Omental fat pad (tissue), 4 donors: ENCODE data around the gene PODXL2. TPM values are rescaled to one million over a fixed set of nuclear protein-coding genes. Genes with fewer than 3 reads are reported as not detected.
A peak's percentile ranks its signal among the peaks of the same experiment; 100 is the strongest.

Experiments used
- ATAC-seq: fragments of 150-250 bp; one replicate; pipeline ENCODE4 v1.9.1; 2016; ENCODE audit warnings: mild to moderate bottlenecking, moderate library complexity; ENCODE audit not compliant: low FRiP score
- DNase-seq: peaks from one replicate; pipeline ENCODE4 v3.0.0-alpha.2; 2019; ENCODE audit warnings: low spot score
- total RNA-seq, 4 donors: library from RNA; depleted of rRNA; stranded (reverse); fragments of >200 nt; gene quantifications; one replicate each; pipeline ENCODE4 v1.1.0, GENCODE V29; 2016
- TF ChIP-seq, protein P1 (sequence below), 3 donors: fragments of 450-650 bp; IDR thresholded peaks; one replicate each; pipeline ENCODE4 v1.5.1; 2016 to 2017; ENCODE audit warnings: antibody characterized with exemption in 3 of 3, mild to moderate bottlenecking in 3 of 3, moderate library complexity in 2 of 3

The PODXL2 gene
- total RNA-seq, 4 donors from 2014 or later, result 1.7 to 6.3 (median 2.9) TPM

DNA sequence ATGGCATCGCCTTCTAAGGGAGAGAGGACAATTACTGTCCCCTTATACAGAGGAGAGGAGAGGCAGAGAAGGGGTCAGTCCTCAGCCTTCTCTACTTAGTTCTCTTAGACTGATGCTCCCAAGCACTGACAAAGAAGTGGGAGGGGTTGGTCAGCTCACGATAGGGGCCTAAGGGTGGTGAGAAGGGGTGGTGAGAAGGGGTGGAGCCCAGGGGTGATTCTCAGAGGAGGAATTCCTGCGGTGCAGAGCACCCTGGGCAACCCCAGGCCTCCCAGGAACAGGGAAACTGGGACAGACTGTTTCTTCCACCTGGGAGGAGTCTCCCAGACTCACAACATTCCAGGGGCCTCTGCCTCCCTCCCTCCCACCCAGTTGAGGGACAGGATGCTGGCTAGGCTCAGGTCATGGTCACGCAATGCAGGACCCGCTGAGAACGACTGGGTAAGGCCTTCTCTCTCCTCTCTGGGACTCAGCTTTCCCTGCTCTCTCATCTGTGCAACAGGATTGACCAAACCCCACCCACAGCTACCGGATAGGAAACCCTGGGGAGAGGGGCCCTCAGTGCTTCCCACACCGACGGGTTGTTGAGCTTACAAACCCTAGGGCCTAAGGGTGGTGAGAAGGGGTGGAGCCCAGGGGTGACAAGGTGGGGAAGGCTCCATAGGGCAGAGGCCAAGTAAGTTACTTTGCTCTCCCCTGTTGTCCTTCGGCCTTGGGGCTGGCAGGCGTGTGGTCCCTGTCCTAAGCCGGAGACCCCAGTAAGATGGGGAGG lies 40.0 kb upstream of the PODXL2 start:
- ATAC-seq (no peak), DNase-seq (no peak)
- TF ChIP-seq, protein P1, sequence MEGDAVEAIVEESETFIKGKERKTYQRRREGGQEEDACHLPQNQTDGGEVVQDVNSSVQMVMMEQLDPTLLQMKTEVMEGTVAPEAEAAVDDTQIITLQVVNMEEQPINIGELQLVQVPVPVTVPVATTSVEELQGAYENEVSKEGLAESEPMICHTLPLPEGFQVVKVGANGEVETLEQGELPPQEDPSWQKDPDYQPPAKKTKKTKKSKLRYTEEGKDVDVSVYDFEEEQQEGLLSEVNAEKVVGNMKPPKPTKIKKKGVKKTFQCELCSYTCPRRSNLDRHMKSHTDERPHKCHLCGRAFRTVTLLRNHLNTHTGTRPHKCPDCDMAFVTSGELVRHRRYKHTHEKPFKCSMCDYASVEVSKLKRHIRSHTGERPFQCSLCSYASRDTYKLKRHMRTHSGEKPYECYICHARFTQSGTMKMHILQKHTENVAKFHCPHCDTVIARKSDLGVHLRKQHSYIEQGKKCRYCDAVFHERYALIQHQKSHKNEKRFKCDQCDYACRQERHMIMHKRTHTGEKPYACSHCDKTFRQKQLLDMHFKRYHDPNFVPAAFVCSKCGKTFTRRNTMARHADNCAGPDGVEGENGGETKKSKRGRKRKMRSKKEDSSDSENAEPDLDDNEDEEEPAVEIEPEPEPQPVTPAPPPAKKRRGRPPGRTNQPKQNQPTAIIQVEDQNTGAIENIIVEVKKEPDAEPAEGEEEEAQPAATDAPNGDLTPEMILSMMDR (IDR thresholded peaks at IDR 0.05), result no peak

DNA sequence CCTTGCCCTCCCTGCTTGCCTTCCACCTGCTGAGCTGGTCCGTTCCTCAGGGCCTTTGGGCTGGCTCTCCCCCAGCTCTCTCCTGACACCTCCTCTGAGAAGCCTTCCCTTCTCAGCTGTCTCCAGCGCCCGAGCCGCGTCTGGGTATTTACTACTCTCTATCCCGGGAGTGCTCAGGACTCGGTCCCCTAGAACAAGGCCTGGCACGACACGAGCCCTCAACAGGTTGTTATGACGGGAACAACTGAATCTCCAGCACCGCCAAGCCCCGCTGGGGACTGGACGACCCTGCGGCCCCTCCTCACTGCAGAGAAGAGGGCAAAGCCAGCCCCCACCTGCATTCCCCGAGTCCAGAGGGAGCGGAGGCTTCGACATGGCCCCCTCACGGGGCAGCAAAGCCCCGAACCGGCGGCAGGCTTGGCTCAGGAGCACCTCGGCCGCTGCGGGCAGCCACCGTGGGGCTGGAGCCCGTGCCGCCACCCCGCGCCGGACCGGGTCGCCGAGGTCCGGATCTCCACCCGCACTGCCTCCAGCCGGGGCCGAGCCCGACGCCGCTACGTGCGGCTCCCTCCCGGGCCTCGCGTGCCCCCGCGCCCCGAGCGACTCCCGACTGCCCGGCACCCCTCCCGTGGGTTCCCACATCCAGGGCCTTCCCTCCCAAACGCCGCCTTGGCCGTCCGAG lies 39.2 kb upstream of the PODXL2 start:
- TF ChIP-seq, protein P1 (IDR thresholded peaks at IDR 0.05), result no peak
- DNase-seq (no peak), ATAC-seq (peak; percentile 12)

DNA sequence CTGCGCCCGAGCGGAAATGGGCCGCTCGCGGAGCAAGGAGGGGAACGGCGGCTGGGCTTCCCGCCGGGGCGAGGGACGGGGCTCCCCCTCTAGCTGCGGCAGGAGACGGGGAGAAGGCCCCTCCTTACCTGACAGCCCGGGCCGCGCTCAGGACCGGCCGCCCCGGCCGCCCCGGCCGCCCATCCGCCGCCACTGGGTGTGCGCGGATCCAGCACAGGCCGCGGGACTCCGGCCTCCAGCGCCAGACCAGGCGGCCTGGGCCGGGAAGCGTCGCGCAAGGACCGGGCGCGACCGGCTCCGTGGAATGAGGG lies 38.7 kb upstream of the PODXL2 start:
- TF ChIP-seq, protein P1 (IDR thresholded peaks at IDR 0.05), result no peak
- peak; percentile 69 for ATAC-seq
- DNase-seq, result no peak

DNA sequence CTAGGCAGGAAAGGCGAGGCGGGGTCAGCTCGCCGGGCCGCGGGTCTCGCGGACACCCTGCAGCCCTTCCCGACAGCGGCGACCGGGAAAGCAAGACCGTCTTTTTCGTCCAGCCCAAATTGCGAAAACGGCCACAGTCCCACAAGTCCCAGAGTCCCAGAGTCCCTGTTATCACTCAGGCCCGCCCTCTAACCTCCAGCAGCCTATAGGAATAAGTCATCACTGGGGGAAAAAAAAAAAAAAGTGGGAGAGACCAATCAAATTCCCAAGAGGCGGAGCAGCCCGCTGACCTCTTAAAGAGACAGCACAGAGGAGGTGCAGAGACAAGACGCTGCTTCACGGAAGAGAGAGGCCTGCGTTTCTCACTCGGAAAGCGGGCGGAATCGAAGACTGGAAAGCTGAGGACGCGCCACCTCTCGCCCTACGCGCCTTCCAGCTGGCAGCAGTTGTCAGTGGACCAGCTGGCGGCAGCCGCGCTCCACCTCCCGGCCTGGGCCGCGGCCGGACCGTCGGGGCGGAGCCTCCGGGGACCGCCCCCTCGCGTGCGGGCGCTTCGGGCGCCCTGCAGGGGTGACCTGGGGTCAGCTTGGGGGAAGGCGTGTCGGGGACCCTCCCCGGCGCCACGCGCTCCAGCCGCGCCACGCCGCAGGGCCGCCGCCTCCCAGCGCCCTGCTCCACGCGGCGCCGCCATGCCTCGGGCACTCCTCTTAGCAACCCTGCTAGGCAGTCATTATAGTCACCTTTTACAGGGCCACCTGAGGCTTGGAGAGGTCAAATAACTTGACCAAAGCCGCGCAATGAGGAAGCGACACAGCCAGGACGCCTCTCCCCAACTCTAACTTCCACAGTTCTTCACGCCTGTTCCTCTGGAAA lies 38.2 kb upstream of the PODXL2 start, which contains the start of gene TPRA1:
TSS of gene TPRA1 (minus strand) at position 141 of the 873 bp plus-strand sequence. CDS start 10,587 bp downstream, outside the sequence.
- TF ChIP-seq, protein P1 (IDR thresholded peaks at IDR 0.05), result no peak
- DNase-seq (peak; percentile 46), ATAC-seq (peak; percentile 83)

DNA sequence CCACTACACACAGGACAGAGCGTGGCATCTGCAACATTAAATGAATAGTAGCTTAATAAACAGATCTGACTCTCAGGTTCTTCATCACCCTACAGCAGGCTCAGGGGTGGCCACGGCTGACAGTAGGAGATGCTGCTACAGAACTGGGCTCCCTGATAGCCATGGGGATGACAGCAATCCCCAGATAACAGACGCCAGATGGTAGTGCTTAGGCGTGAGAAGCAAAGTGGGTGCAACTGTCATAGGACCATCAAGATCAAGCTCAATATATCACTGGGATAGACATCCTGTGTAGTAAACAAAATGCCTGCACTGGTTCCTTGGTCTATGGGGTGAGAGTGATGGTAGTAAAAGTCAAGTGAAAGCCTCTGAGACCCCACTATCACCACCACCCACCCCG lies 35.8 kb upstream of the PODXL2 start:
- DNase-seq, result no peak
- ATAC-seq, result no peak
- TF ChIP-seq, protein P1 (IDR thresholded peaks at IDR 0.05), result no peak

DNA sequence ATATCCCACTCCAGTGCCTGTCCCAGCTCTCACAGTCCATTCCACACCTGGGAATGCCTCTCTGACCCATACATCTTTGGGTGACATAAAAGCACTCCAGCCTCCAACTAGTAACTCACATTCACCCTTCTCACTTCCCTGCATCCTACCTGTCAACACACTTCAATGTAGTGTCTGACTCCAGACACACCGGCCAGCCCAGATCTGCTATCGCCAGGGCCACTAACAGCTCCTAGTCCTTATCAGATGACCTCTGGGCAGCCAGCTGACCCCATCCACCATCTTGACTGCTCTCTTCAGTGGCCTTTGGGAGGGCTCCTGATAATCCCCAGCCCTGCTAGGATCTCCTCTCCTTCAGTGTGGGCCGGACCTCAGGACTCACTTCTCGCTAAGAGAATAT lies 33.7 kb upstream of the PODXL2 start:
- TF ChIP-seq, protein P1 (IDR thresholded peaks at IDR 0.05), result no peak
- DNase-seq (no peak), ATAC-seq (no peak)
